Stimulated activated CD8-positive, alpha-beta memory T cell treated with anti-CD3 and anti-CD28 coated beads, Interleukin-15, amount 100 ng/mL, for 1 hour (primary cell): ENCODE measurements around the gene NOLC1.

Experiments
- DNase-seq: peaks from one replicate; pipeline ENCODE4 v3.0.0-alpha.2; 2020; ENCODE audit warnings: low read depth

NOLC1 gene

DNA sequence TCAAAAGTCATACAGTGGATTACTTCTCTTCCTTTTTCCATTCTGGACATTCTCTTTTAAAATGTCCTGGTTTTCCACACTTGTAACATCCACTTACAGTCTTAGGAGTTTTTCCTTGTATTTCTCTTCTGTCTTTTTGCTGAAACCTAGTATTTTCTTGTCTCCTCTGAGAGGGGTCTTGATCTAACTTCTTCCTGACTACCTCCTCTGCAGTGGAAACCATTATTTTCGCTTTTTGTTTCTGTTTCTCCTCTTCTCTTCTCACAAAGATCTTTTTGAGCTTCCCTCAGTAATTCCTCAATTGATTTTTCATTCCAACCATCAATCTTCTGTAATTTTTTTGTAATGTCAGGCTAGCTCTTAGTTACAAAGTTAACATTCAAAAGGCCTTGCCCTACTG is 50.2 kb downstream of the NOLC1 start:
- no peak for DNase-seq

DNA sequence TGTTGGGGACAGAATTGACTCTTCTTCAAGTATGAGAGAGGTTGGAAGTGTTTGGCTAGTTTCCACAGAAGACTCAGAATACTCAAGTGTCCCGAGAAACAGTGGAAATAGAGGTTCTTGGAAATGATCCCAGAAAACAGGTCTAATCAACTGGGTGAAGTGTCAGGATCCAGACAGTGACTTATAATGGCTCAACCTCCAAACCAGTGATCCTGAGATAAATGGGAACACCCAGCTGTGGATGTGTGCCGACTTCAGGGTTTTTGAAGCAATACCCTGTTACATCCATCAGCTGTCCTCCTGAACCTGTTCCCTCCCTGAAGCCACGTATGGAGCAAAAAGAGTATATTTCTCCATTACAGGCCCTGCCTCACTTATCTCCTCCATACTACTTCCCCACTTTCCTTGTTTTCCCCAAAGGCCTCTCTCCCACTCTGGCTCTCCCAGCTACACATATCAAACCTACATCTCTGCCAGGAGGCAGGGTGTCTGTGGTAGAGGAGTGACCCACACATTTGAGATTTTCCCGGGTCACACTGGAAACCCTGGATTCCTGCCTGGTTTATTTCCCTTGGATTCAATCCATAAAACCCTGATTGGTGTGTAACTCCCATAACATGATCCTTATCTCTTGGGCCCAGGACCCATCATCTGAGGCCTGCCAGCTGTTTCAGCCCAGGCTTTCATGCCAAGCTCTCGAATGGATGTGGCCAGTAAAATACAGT is 56.3 kb downstream of the NOLC1 start:
- DNase-seq = no peak

- DNase-seq = no peak
Observed at GRCh38 chr10:102211615-102212299, 59.6 kb downstream of the NOLC1 start.
